CD4-positive, alpha-beta T cell treated with Interleukin-12 subunit alpha and Interleukin-12 subunit beta, for 1 hour (primary cell): Measurements from ENCODE around the gene IGF1.
"Not testable (repeated sequence)": the region's sequence is repeated elsewhere in the genome, so short reads cannot be mapped to it uniquely, and the experiment has no call there.

Experiments
- DNase-seq: peaks from one replicate; pipeline ENCODE4 v3.0.0-alpha.2; 2020

The IGF1 gene

GRCh38 chr12:102376181-102376747, 104.1 kb downstream of the IGF1 start:
- no peak for DNase-seq

DNA sequence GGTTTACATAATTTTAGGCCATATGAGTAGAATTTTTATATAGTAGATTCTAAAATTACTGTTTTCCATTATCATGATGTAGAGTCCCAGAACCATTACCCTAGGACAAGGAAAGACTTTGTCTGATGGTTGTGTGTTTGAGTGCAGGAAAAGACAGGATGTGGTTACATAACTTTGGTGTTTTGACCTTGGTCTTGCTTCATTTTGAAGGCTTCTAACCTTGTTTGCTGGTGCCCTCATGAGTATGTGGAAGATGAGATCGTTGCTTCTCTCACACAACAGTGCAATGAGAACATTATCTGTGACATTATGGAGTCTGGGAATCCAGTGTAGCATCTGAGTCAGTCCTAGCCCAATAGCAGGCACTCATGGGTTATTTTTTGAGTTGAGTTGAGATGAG, 106.2 kb downstream of the IGF1 start:
- no peak for DNase-seq

DNA sequence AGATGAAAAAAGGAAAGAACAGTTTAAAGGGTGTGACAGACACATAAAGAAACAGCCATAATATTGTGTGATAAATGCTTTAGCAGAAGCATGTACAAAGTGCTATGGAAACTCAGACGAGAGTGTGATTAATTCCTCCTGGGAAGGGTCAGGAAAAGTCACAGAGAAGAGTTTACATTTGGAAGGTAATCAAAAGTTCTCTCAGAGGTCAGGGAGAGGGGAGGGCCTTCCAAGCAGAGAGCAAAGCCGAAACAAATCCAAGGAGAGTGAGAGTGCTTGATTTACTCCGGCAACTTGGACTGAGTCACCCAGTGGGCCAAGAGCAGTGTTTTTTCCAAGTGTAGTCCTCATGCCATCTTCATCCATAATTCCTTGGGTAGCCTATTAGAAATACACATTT, 108.3 kb downstream of the IGF1 start:
- no peak for DNase-seq

DNA sequence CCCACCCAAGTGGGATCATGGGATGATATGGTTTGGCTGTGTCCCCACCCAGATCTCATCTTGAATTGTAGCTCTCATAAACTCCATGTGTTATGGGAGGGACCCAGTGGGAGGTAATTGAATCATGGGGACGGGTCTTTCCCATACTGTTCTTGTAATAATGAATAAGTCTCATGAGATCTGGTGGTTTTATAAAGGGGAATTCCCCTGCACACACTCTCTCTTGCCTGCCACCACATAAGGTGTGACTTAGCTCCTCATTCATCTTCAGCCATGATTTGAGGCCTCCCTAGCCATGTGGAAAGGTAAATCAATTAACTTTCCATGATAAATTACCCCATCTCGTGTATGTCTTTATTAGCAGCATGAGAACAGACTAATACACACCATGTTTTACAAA, 109.2 kb downstream of the IGF1 start:
- no peak for DNase-seq

DNA sequence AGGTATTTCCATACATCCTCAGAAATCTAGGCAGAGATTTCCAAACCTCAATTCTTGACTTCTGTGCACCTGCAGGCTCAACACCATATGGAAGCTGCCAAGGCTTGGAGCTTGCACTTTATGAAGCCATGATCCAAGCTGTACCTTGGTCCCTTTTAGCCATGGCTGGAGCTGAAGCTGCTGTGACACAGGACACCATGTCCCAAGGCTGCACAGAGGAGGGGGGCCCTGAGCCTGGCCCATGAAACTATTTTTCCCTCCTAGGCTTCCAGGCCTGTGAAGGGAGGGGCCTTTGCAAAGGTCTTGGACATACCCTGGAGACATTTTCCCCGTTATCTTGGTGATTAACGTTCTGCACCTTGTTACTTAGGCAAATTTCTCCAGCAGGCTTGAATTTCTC, 110.5 kb downstream of the IGF1 start:
- DNase-seq: no peak

- DNase-seq: no peak
These were observed 115.0 kb downstream of the IGF1 start for GRCh38 chr12:102365365-102365764.

GRCh38 chr12:102364709-102365108, 115.7 kb downstream of the IGF1 start:
- no peak for DNase-seq

GRCh38 chr12:102356690-102357089, 123.7 kb downstream of the IGF1 start:
- DNase-seq: no peak

DNA sequence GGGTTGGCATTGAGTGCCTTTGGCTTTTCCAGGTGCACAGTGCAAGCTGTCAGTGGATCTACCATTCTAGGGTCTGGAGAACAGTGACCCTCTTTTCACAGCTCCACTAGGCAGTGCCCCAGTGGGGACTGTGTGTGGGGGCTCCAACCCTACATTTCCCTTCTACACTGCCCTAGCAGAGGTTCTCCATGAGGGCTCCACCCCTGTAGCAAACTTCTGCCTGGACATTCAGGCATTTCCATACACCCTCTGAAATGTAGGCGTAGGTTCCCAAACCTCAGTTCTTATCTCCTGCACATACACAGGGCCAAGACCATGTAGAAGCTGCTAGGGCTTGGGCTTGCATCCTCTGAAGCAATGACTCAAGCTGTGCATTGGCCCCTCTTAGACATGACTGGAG, 126.1 kb downstream of the IGF1 start:
- not testable (repeated sequence) for DNase-seq

DNA sequence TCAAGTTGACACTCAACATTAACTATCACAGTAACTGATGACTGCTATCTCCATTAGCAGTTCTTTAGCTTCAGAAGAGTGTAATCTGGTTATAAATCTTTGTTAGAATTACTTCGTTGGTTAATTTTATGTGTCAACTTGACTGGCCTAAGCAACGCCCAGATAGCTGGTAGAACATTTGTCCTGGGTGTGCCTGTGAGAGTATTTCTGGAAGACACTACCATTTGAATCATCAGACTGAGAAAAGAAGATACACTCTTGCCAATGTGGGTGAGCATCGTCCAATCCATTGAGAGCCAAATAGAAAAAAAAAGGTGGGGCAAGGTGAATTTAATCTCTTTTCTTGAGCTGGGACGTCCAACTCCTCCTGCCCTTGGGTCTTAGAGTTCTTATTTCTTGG, 129.0 kb downstream of the IGF1 start:
- DNase-seq: no peak

- no peak for DNase-seq
These were observed 130.3 kb downstream of the IGF1 start for GRCh38 chr12:102350070-102350469.

DNA sequence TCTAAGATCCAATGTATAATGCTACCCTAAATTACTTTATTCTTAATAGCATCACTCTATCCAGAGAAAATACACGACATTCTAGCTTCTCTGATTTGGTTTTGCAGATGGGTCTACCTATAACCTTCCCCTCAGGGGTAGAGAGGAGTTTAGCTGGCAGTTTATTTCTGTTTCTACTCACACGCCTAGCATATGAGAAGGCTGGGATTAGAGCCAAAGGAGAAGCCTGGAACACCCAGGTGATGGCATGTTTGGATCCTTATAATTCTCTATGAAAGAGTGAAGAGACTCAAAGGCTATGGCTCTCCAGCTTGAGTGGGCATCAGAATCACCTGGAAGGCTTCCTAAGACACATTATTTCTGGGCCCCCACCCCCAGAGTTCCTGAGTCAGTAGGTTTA, 131.3 kb downstream of the IGF1 start:
- DNase-seq: no peak

- no peak for DNase-seq
These were observed 132.6 kb downstream of the IGF1 start for GRCh38 chr12:102347811-102348210.
